HUES48 (cell line): Measurements from ENCODE around the gene HCN2.
A peak's percentile ranks its signal among the peaks of the same experiment; 100 is the strongest.

ENCODE experiments used
- H3K27ac ChIP-seq: one replicate; pipeline ENCODE4 v1.7.0; 2013; ENCODE audit warnings: low read depth, low read length, inconsistent platforms
- H3K27me3 ChIP-seq: 2 replicates; pipeline ENCODE4 v1.6.1; 2013; ENCODE audit warnings: mild to moderate bottlenecking, low read length; ENCODE audit not compliant: control insufficient read depth, insufficient read depth
- H3K36me3 ChIP-seq: 2 replicates; pipeline ENCODE4 v1.6.1; 2013; ENCODE audit warnings: low read length; ENCODE audit not compliant: control insufficient read depth, insufficient read depth
- H3K4me1 ChIP-seq: 2 replicates; pipeline ENCODE4 v1.6.1; 2013; ENCODE audit warnings: mild to moderate bottlenecking, low read length; ENCODE audit not compliant: control insufficient read depth, insufficient read depth
- H3K4me3 ChIP-seq: 2 replicates; pipeline ENCODE4 v1.5.1; 2013; ENCODE audit warnings: mild to moderate bottlenecking, low read depth, low read length
- H3K9ac ChIP-seq: 2 replicates; pipeline ENCODE4 v1.6.1; 2013; ENCODE audit warnings: mild to moderate bottlenecking, low read depth, low read length, moderate library complexity
- H3K9me3 ChIP-seq: 2 replicates; pipeline ENCODE4 v1.6.1; 2013; ENCODE audit warnings: low read length; ENCODE audit not compliant: control insufficient read depth, insufficient read depth

Gene HCN2

DNA sequence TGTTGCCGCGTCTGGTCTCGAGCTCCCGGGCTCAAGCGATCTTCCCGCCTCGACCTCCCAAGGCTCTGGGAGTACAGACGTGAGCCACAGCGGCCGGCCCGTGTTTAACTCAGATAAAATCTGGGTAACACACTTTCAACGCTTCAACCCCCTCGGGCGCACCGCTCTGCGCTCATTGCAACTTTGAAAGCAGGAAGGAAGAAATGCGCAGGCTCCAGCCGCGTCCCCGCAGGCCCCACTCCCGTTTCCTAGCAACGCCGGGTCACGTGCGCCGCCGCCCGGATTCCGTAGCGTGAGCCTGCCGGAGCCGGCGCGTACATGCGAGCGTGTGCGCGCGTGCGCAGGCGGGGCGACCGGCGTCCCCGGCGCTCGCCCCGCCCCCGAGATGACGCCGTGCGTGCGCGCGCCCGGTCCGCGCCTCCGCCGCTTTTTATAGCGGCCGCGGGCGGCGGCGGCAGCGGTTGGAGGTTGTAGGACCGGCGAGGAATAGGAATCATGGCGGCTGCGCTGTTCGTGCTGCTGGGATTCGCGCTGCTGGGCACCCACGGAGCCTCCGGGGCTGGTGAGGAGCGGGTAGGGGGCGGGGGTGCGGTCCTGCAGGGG, 17.4 kb upstream of the HCN2 start, which contains the start of gene BSG:
TSS of gene BSG (plus strand) at position 457 of the 603 bp plus-strand sequence. CDS start at position 496, 39 bp downstream.
- Histone ChIP-seq H3K4me3 (peak within 1 kb of the TSS; percentile 88), H3K36me3 (0 out of 2 replicates have a peak, but pooled peaks cover 11% of the 10 kb centered on the region), H3K27me3 (0 out of 2 replicates have a peak, but pooled peaks cover 6% of the 10 kb centered on the region), H3K4me1 (peaks cover 8% of the 10 kb centered on the region), H3K9ac (peak within 1 kb of the TSS; percentile 86), H3K27ac (peak within 1 kb of the TSS; percentile 87), H3K9me3 (no peaks in the 10 kb centered on the region)

DNA sequence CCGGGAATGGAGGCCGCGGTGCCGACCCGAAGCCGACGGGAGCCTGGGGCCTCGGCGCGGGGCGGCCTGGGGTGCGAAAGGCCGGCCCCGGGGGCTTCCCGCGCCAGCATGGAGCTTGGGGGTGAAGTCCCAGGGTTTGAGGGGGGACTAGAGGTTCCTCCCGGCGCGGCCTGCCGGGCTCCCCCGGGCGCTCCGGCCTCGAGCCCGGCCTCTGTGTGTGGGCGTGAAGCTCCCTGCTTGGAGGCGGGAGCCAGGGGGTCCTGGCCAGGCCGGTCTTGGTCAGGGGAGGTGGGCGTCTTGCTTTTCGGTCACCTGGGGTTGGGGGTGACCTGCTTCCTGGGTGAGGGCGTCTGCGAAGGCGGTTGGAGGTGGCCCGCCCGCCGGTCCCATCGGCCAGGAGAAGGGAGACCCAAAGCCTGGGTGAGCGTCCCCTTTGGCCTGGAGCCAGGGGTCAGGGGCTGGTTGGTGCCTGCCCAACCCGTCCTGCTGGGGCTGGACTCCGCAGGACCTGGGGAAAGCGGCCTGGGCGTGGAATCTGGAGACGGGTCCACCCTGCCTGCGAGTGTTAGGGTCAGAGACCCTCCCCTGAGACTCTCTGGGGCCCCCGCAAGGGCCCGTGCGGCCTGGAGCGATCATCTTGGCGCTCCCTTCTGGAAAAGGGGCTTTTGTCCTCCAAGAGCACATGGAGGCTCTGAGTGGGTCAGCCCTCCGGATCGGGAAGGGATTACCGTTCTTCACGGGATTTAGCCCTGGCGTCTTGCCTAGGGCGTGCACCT, 16.8 kb upstream of the HCN2 start:
- Histone ChIP-seq H3K4me1 (peaks cover 8% of the 10 kb centered on the region), H3K27ac (peak overlapping the region; percentile 87), H3K4me3 (peak overlapping the region; percentile 88), H3K9me3 (no peaks in the 10 kb centered on the region), H3K27me3 (0 out of 2 replicates have a peak, but pooled peaks cover 6% of the 10 kb centered on the region), H3K9ac (peak overlapping the region; percentile 86), H3K36me3 (0 out of 2 replicates have a peak, but pooled peaks cover 14% of the 10 kb centered on the region)

DNA sequence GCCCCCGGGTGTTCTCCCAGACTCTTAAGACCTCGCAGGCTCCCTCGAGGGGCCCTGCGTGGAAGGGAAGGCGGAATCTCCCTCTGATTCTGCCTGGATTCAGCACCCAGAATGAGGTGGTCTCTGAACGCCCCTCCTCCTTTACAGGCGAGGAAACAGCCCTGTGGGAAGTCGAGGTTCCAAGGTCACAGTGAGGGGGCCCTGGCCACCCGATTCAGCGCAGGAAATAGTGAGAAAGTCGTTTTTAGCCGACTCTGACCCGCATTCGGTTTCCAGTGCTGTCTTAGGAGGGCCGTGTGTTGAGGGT, 16.2 kb upstream of the HCN2 start:
- Histone ChIP-seq H3K4me3 (peak overlapping the region; percentile 88), H3K9ac (peak overlapping the region; percentile 86), H3K27me3 (0 out of 2 replicates have a peak, but pooled peaks cover 6% of the 10 kb centered on the region), H3K27ac (peak overlapping the region; percentile 87), H3K4me1 (peaks cover 8% of the 10 kb centered on the region), H3K9me3 (no peaks in the 10 kb centered on the region), H3K36me3 (0 out of 2 replicates have a peak, but pooled peaks cover 19% of the 10 kb centered on the region)

DNA sequence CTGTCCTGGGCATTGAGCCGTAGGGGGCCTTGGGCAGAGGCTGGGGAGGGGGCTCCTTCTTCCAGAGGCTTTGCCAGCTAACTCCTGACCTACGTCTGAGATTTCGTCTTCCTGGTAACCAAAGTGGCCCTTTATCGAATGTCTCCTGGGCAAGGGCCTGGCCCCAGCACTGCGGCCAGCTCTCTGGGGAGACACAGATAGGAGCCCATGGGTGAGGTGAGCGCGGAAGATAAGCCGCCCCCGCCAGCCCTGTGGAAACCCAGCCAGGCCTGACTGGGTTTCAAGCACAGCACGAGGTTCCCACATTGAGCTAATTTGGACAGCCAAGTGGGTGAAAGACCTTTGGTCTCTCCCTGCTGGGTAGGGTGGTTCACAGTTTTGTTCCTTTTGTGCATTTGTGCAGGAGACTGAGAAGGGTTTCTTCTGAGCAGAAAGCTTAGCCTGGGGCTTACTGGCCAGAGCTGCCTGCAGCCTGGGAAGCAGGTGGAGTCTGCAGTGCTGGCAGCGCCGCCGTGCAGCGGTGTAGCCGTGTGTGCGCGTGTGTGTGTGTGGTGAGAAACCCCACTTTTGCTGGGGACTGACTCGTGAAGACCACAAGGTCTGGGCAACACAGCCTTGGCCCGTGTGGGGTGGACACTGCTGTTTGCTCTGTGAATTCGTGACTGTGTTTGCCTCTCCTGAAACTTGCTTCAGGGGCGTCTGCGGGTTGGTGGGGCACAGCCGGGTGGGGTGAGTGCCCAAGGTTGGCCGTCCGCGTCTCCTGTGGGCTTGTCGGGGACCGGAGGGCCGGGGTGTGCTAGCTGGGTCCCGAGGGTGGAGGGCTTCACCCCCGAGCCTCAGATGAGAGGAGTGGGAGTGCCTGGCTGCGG, 14.8 kb upstream of the HCN2 start:
- Histone ChIP-seq H3K9ac (peak overlapping the region; percentile 46; the same call in 1 of the 2 replicates), H3K36me3 (peaks cover 29% of the 10 kb centered on the region), H3K4me1 (peaks cover 8% of the 10 kb centered on the region), H3K4me3 (peak overlapping the region; percentile 46), H3K9me3 (no peaks in the 10 kb centered on the region), H3K27ac (peak overlapping the region; percentile 2), H3K27me3 (0 out of 2 replicates have a peak, but pooled peaks cover 6% of the 10 kb centered on the region)

DNA sequence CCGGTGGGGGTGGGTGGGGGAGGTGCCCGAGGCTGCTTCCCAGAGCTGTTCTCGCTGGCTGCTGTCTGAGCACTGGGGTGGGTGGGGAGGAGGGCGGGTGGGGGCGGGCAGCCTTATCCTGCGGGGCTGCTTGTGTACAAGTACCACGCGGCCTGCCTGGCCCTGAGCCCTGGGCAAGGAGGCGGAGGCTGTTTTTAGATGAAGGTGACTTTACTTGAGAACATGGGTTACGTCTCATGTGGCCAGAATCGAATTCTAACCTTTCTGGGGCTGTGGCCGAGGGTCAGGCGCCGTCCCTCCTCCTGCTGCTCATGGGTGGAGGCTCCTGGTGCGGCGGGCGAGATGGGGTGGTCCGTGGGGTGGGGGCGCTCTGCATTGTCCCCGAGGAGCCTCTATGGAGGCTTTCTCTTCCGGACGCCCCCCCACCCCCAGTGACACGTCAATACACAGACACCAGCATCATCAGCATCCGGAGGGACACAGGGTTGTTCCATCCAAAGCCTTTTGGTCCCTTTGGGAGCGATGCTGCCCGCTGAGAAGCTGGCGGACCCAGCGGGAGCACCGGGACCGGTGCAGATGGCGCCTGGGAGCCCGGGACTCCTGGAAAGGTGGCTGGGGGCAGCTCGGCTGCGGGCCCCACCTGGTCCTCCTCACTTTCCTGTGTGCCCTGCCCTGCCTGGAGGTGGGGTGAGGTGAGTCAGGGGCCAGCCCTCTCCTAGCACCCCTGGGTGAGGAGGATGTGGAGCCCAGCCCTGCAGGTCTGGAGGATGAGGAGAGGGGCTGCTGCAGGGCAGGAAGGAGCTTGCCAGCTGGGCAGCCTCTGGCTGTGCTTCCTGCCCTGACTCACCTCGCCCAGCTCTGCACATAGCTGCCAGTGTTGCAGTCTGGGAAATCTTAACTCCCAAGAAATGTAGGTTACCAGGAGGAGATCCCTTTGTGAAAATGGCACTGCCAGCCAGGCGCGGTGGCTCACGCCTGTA, 13.9 kb upstream of the HCN2 start:
- Histone ChIP-seq H3K36me3 (peaks cover 36% of the 10 kb centered on the region), H3K27ac (no peak overlapping the region), H3K9me3 (no peaks in the 10 kb centered on the region), H3K27me3 (0 out of 2 replicates have a peak, but pooled peaks cover 6% of the 10 kb centered on the region), H3K9ac (no peak overlapping the region), H3K4me1 (peaks cover 8% of the 10 kb centered on the region), H3K4me3 (no peak overlapping the region)

DNA sequence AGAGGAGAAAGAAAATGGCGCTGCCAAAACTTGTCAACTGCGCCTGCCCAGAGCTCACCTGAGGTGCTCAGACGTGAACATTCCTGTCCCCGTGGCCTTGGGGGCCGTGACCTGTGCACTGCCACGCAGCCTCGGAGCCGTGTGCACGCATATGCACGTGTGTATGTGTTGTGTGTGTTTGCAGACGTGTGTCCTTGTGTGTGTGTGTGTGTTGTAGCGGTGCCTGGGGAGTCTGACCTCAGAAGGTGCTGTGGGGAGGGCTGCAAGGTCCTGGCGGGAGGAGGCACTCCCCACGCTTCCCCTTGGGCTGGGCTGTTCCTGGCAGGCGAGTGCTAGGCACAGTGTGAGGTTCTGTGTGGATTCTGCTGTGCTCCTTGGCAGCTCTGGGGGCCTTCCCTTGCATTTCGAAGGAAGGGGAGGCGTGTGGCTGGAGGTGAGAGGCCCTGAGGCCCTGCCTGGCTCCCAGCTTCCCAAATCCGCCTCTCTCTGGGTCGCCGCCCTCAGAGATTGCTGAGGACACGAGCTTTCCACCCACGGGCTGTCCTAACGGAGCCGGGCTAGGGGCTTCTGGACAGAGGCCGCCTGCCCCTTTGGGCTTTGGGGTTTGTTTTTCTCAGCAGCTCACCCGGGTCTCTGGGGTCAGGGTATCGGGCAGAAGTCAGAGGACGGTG, 12.8 kb upstream of the HCN2 start:
- Histone ChIP-seq H3K4me3 (no peak overlapping the region), H3K4me1 (peaks cover 8% of the 10 kb centered on the region), H3K36me3 (peaks cover 45% of the 10 kb centered on the region), H3K27ac (no peak overlapping the region), H3K9ac (no peak overlapping the region), H3K9me3 (no peaks in the 10 kb centered on the region), H3K27me3 (no peaks in the 10 kb centered on the region)

DNA sequence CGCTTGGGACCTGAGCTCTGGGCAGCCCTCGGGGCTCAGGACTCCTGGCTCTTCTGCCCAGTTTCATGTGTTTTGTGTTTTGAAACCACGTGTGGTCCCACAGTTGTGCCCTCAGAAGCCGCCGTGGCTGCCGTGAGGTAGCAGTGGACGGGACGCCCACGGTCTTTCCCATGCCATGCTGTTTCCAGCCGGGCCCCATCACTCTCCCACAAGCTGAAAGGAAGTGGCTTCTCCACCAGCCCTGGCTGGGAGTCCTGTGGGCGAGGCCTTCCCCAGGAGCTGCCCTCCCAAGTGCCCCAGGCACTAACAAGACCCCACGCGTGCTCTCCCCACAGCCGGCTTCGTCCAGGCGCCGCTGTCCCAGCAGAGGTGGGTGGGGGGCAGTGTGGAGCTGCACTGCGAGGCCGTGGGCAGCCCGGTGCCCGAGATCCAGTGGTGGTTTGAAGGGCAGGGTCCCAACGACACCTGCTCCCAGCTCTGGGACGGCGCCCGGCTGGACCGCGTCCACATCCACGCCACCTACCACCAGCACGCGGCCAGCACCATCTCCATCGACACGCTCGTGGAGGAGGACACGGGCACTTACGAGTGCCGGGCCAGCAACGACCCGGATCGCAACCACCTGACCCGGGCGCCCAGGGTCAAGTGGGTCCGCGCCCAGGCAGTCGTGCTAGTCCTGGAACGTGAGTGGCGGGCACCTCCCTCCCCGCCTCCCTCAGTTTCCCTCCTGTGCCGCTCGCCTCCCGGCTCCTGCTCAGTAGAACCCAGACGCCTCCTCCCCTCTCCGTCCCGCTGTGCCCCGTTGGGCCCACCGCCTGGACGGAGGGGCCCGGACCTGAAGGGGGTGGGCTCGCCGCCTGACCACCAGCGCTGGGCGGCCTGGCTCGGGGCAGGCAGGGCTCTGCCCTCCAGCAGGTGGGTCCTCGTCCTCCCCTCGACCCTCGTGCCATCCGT, 12.0 kb upstream of the HCN2 start:
- Histone ChIP-seq H3K27ac (no peak overlapping the region), H3K36me3 (peaks cover 50% of the 10 kb centered on the region)

DNA sequence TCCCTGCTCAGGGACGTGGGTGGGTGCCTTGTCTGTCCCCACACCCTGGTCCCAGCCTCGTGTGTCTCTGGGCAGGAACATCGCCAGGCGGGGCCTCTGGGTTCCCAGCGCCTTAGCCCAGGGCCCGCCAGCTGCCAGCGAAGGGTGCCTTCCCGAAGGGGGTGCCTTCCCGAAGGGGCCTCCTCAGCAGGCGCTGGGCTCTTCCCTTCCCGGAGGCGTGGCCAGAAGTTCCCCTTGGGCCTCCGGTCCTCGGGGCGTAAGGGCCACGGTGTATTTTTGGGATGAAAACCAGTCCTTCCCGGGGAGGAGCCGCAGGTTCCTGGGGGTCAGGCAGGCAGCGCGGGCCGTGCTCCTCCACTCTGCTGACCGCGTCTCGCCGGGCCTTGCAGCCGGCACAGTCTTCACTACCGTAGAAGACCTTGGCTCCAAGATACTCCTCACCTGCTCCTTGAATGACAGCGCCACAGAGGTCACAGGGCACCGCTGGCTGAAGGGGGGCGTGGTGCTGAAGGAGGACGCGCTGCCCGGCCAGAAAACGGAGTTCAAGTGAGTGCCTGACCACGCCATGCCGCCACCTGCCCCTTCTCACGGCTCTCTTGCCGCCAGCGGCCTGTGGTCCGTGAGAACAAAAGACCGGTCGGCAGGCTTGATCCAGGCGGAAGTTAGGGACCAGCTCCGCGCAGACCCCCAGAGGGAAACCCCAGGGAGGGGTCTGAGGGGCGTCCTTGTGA, 10.4 kb upstream of the HCN2 start:
- Histone ChIP-seq H3K36me3 (peaks cover 58% of the 10 kb centered on the region), H3K4me1 (peaks cover 8% of the 10 kb centered on the region)

More for the DNA sequence above, 12.0 kb upstream of the HCN2 start:
- H3K4me3 ChIP-seq: no peak overlapping the region
- H3K27me3 ChIP-seq: no peaks in the 10 kb centered on the region
- peaks cover 8% of the 10 kb centered on the region for H3K4me1 ChIP-seq
- no peaks in the 10 kb centered on the region for H3K9me3 ChIP-seq
- H3K9ac ChIP-seq: no peak overlapping the region

DNA sequence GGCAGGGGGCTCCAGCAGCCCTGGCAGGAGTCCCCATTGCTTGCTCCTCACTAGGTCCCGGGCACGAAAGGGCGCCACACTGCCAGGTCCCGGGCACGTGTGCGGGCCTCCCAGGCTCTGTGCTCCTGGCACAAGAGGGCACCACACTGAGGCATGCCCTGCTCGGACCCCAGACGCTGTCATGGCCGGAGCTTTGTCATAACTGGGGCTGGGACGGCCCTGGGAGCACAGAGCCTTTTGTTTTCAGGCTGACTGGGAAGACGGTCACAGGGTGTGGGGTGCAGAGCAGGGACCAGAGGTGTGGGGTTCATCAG, 9.9 kb upstream of the HCN2 start:
- peaks cover 56% of the 10 kb centered on the region for H3K36me3 ChIP-seq
- no peak overlapping the region for H3K4me3 ChIP-seq
- no peak overlapping the region for H3K9ac ChIP-seq
- no peaks in the 10 kb centered on the region for H3K27me3 ChIP-seq
- H3K4me1 ChIP-seq: peaks cover 4% of the 10 kb centered on the region; the same call in 1 of the 2 replicates
- no peak overlapping the region for H3K27ac ChIP-seq
- no peaks in the 10 kb centered on the region for H3K9me3 ChIP-seq

More for the DNA sequence above, 10.4 kb upstream of the HCN2 start:
- Histone ChIP-seq H3K9me3 (no peaks in the 10 kb centered on the region), H3K27ac (no peak overlapping the region), H3K27me3 (no peaks in the 10 kb centered on the region), H3K9ac (no peak overlapping the region), H3K4me3 (no peak overlapping the region)
